ENCODE data around the gene DOCK2. TPM values are rescaled to one million over a fixed set of nuclear protein-coding genes. Genes with fewer than 3 reads are reported as not detected.

DOCK2 gene
- total RNA-seq, 5 donors from 2014 or later (not counting 1 experiment from before 2014, with no cell fraction given): 168 to 303 (median 197) TPM

GRCh38 chr5:169910393-169910792 lies 273.3 kb downstream of the DOCK2 start:
- WGBS (ENCODE audit: insufficient coverage): 100% methylated on average over 3 of the region's 5 CpGs
- ATAC-seq (replicated peaks in 1 of 4): no peak
- ChIA-PET CTCF (no interaction called here), POLR2A (no interaction called here)
- no peaks in the 10 kb centered on the region for H3K4me1 ChIP-seq (ENCODE audit: control insufficient read depth in 1 of 2, extremely low read depth in 1 of 2, insufficient read depth in 2 of 2, low read length in 2 of 2)
- Mint-ChIP-seq H3K27me3 (no peaks in the 10 kb centered on the region), H3K9me3 (no peaks in the 10 kb centered on the region), H3K4me3 (no peak overlapping the region), H3K36me3 (peaks cover 49% of the 10 kb centered on the region), H3K27ac (no peak overlapping the region), H3K4me1 (peaks cover 0 to 9% (median 3%) of the 10 kb centered on the region in 3 donors)
- H3K4me3 ChIP-seq (ENCODE audit: control insufficient read depth in 1 of 2, extremely low read depth in 1 of 2, low read length in 1 of 2): no peak overlapping the region
- no peak for DNase-seq
- H3K36me3 ChIP-seq (ENCODE audit: control insufficient read depth in 2 of 2, extremely low read depth in 1 of 2, insufficient read depth in 1 of 2, low read length in 1 of 2): peaks cover 3 to 7% of the 10 kb centered on the region in 2 donors
- no peaks in the 10 kb centered on the region for H3K27me3 ChIP-seq (replicated peaks in 1 of 2; ENCODE audit: control insufficient read depth in 2 of 2, extremely low read depth in 1 of 2, insufficient read depth in 2 of 2, low read length in 1 of 2)
- H3K27ac ChIP-seq (ENCODE audit: low read length): no peak overlapping the region
- H3K9me3 ChIP-seq: no peaks in the 10 kb centered on the region

DNA sequence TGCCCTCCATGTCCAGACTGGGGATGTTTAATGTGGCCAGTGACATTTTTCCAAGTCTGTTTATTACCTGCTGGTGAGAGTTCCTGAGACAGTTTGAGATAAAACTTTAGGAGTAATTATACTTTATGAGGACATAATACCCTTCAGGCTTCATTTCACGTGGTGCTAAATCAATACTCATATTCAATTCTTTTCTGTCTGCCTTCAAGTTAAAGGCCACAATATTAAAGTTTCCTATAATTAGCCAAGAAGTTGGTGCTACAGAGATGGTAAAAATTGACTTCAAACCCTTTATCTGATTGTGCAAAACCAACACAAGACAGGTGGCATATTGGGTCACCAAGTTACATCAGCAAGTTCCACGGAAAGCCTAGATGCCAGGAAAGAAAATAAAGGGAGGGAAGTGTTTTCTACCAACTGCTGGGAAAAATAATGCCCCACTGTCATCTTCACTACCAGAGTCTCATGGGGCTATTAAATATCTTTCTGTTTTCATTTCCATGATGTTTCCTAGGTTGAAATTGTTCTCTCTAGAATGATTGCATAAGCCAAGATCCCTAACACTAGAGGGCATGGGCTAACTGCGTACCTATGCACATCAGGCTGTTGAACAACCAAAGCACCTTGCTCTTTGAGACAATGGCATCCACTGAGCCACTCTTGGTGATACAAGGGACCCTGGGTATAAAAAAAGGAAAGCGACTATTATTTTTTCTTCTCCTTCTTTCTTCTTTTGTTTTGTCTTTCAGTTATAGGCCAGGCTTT lies 274.6 kb downstream of the DOCK2 start:
- Histone ChIP-seq H3K4me3 (ENCODE audit: control insufficient read depth in 1 of 2, extremely low read depth in 1 of 2, low read length in 1 of 2) (no peak overlapping the region), H3K27me3 (replicated peaks in 1 of 2; ENCODE audit: control insufficient read depth in 2 of 2, extremely low read depth in 1 of 2, insufficient read depth in 2 of 2, low read length in 1 of 2) (no peaks in the 10 kb centered on the region), H3K27ac (ENCODE audit: low read length) (no peak overlapping the region), H3K36me3 (ENCODE audit: control insufficient read depth in 2 of 2, extremely low read depth in 1 of 2, insufficient read depth in 1 of 2, low read length in 1 of 2) (peaks cover 3 to 7% of the 10 kb centered on the region in 2 donors), H3K9me3 (no peaks in the 10 kb centered on the region), H3K4me1 (ENCODE audit: control insufficient read depth in 1 of 2, extremely low read depth in 1 of 2, insufficient read depth in 2 of 2, low read length in 2 of 2) (no peaks in the 10 kb centered on the region)
- peaks cover 0 to 7% (median 3%) of the 10 kb centered on the region in 3 donors for H3K4me1 Mint-ChIP-seq
- no peak overlapping the region for H3K27ac Mint-ChIP-seq
- peaks cover 59% of the 10 kb centered on the region for H3K36me3 Mint-ChIP-seq
- H3K27me3 Mint-ChIP-seq: no peaks in the 10 kb centered on the region
- no peak overlapping the region for H3K4me3 Mint-ChIP-seq
- no CpG with 5 or more reads among the region's 4 CpGs for WGBS (ENCODE audit: insufficient coverage)
- no peaks in the 10 kb centered on the region for H3K9me3 Mint-ChIP-seq
- DNase-seq (no peak), ATAC-seq (replicated peaks in 1 of 4) (no peak)
- CTCF ChIA-PET: no interaction called here
- POLR2A ChIA-PET: no interaction called here

DNA sequence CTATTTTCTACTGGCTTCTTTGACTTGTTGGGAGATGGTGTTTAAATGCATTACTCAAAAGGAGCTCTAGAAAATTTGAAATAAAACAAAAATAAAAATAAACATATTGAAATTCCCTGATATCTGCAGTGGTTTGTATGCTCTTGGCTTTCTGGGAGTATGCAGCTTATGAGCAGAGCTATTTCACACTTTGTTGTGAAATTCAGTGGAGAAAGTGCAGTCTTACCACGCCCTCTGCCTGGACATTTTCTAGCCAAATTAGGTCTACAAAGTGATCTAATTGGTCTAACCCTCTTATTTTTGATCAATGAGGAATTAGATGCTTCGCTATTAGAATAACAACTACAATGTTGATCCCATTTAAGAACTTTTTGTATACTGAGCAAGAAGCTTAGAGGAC lies 276.4 kb downstream of the DOCK2 start:
- Mint-ChIP-seq H3K36me3 (peaks cover 62% of the 10 kb centered on the region), H3K4me1 (peaks cover 0 to 7% (median 7%) of the 10 kb centered on the region in 3 donors)
- ATAC-seq (replicated peaks in 1 of 4): no peak

DNA sequence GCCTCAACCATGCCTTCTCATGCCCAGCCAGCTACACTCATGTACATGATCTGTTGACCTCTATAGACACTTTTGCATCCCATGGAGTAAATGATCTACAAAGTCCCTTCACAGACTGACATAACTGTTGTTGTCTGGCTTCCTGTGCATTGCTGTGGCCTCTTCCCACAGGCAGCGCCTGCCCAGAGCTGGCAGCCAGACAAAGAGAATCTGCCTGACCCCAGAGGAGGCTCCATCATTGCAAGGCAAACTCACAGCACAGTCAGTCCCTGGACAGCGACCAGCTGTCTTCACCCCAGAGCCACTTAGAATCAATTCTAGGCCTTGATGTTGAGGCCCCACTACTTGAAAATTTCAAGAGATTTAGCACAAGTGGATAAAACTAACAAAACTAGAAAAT lies 277.7 kb downstream of the DOCK2 start:
- Mint-ChIP-seq H3K4me1 (peaks cover 4 to 13% (median 8%) of the 10 kb centered on the region in 3 donors), H3K9me3 (no peaks in the 10 kb centered on the region), H3K27ac (peak overlapping the region in 1 of 2 donors; percentile 11), H3K4me3 (no peak overlapping the region), H3K36me3 (peaks cover 68% of the 10 kb centered on the region), H3K27me3 (no peaks in the 10 kb centered on the region)
- no peak for ATAC-seq (replicated peaks in 1 of 4)
- Histone ChIP-seq H3K4me3 (ENCODE audit: control insufficient read depth in 1 of 2, extremely low read depth in 1 of 2, low read length in 1 of 2) (no peak overlapping the region), H3K27me3 (replicated peaks in 1 of 2; ENCODE audit: control insufficient read depth in 2 of 2, extremely low read depth in 1 of 2, insufficient read depth in 2 of 2, low read length in 1 of 2) (no peaks in the 10 kb centered on the region), H3K36me3 (ENCODE audit: control insufficient read depth in 2 of 2, extremely low read depth in 1 of 2, insufficient read depth in 1 of 2, low read length in 1 of 2) (peaks cover 3 to 10% of the 10 kb centered on the region in 2 donors), H3K4me1 (ENCODE audit: control insufficient read depth in 1 of 2, extremely low read depth in 1 of 2, insufficient read depth in 2 of 2, low read length in 2 of 2) (no peaks in the 10 kb centered on the region), H3K27ac (ENCODE audit: low read length) (no peak overlapping the region), H3K9me3 (no peaks in the 10 kb centered on the region)
- ChIA-PET POLR2A (no interaction called here), CTCF (no interaction called here)
- DNase-seq: no peak
- 100% methylated on average over 2 of the region's 2 CpGs for WGBS (ENCODE audit: insufficient coverage)

More for the DNA sequence above, 276.4 kb downstream of the DOCK2 start:
- Histone ChIP-seq H3K27me3 (replicated peaks in 1 of 2; ENCODE audit: control insufficient read depth in 2 of 2, extremely low read depth in 1 of 2, insufficient read depth in 2 of 2, low read length in 1 of 2) (no peaks in the 10 kb centered on the region), H3K9me3 (no peaks in the 10 kb centered on the region), H3K4me3 (ENCODE audit: control insufficient read depth in 1 of 2, extremely low read depth in 1 of 2, low read length in 1 of 2) (no peak overlapping the region), H3K36me3 (ENCODE audit: control insufficient read depth in 2 of 2, extremely low read depth in 1 of 2, insufficient read depth in 1 of 2, low read length in 1 of 2) (peaks cover 3 to 10% of the 10 kb centered on the region in 2 donors), H3K4me1 (ENCODE audit: control insufficient read depth in 1 of 2, extremely low read depth in 1 of 2, insufficient read depth in 2 of 2, low read length in 2 of 2) (no peaks in the 10 kb centered on the region), H3K27ac (ENCODE audit: low read length) (no peak overlapping the region)
- ChIA-PET CTCF (interaction anchor here in 1 of 2 donors (1.0 kb wide), 1 partner anchor 9 kb away, joined by 3 read pairs; no protein-coding TSS in a partner anchor), POLR2A (no interaction called here)
- no peaks in the 10 kb centered on the region for H3K27me3 Mint-ChIP-seq
- no peaks in the 10 kb centered on the region for H3K9me3 Mint-ChIP-seq
- no peak overlapping the region for H3K4me3 Mint-ChIP-seq
- no peak for DNase-seq
- WGBS (ENCODE audit: insufficient coverage): no CpG with 5 or more reads among the region's 2 CpGs
- H3K27ac Mint-ChIP-seq: no peak overlapping the region

DNA sequence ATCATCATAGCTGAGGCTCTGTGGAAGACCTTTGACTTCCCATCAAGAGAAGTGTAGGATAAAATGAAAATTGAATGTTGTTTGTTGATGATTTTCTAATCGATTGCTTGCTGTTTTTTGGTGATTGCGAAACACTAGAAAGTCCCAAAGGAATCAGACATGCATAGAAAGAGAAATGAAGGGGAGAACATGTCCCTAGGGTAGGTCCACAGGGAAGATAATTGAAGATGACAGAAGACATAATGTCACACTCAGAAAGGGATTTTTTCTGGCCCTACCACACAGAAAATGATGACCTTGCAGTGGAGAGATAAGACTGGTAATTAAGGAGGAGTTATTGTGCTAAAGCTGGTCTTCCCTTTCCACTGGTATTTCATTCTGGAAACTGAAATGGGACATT lies 280.4 kb downstream of the DOCK2 start:
- Mint-ChIP-seq H3K36me3 (peaks cover 62% of the 10 kb centered on the region), H3K27ac (no peak overlapping the region), H3K4me3 (no peak overlapping the region), H3K27me3 (no peaks in the 10 kb centered on the region), H3K4me1 (peaks cover 5 to 14% (median 7%) of the 10 kb centered on the region in 3 donors), H3K9me3 (no peaks in the 10 kb centered on the region)
- no CpG with 5 or more reads among the region's 2 CpGs for WGBS (ENCODE audit: insufficient coverage)
- no peaks in the 10 kb centered on the region for H3K9me3 ChIP-seq
- H3K4me3 ChIP-seq (ENCODE audit: control insufficient read depth in 1 of 2, extremely low read depth in 1 of 2, low read length in 1 of 2): no peak overlapping the region
- H3K36me3 ChIP-seq (ENCODE audit: control insufficient read depth in 2 of 2, extremely low read depth in 1 of 2, insufficient read depth in 1 of 2, low read length in 1 of 2): peaks cover 0 to 11% of the 10 kb centered on the region in 2 donors
- no peak overlapping the region for H3K27ac ChIP-seq (ENCODE audit: low read length)
- POLR2A ChIA-PET: no interaction called here
- no peak for DNase-seq
- no peaks in the 10 kb centered on the region for H3K4me1 ChIP-seq (ENCODE audit: control insufficient read depth in 1 of 2, extremely low read depth in 1 of 2, insufficient read depth in 2 of 2, low read length in 2 of 2)
- H3K27me3 ChIP-seq (replicated peaks in 1 of 2; ENCODE audit: control insufficient read depth in 2 of 2, extremely low read depth in 1 of 2, insufficient read depth in 2 of 2, low read length in 1 of 2): no peaks in the 10 kb centered on the region
- CTCF ChIA-PET: no interaction called here
- no peak for ATAC-seq (replicated peaks in 1 of 4)

- Histone ChIP-seq H3K9me3 (no peaks in the 10 kb centered on the region), H3K4me3 (ENCODE audit: control insufficient read depth in 1 of 2, extremely low read depth in 1 of 2, low read length in 1 of 2) (no peak overlapping the region), H3K4me1 (ENCODE audit: control insufficient read depth in 1 of 2, extremely low read depth in 1 of 2, insufficient read depth in 2 of 2, low read length in 2 of 2) (no peaks in the 10 kb centered on the region), H3K27me3 (replicated peaks in 1 of 2; ENCODE audit: control insufficient read depth in 2 of 2, extremely low read depth in 1 of 2, insufficient read depth in 2 of 2, low read length in 1 of 2) (no peaks in the 10 kb centered on the region), H3K36me3 (ENCODE audit: control insufficient read depth in 2 of 2, extremely low read depth in 1 of 2, insufficient read depth in 1 of 2, low read length in 1 of 2) (peaks cover 0 to 17% of the 10 kb centered on the region in 2 donors), H3K27ac (ENCODE audit: low read length) (no peak overlapping the region)
- H3K36me3 Mint-ChIP-seq: peaks cover 61% of the 10 kb centered on the region
- H3K4me3 Mint-ChIP-seq: no peak overlapping the region
- ChIA-PET POLR2A (no interaction called here), CTCF (no interaction called here)
- no peaks in the 10 kb centered on the region for H3K9me3 Mint-ChIP-seq
- no CpG with 5 or more reads among the region's 2 CpGs for WGBS (ENCODE audit: insufficient coverage)
- no peaks in the 10 kb centered on the region for H3K27me3 Mint-ChIP-seq
- H3K4me1 Mint-ChIP-seq: peaks cover 5 to 14% (median 7%) of the 10 kb centered on the region in 3 donors
- no peak overlapping the region for H3K27ac Mint-ChIP-seq
- ATAC-seq (replicated peaks in 1 of 4) (no peak), DNase-seq (no peak)
These were observed 281.2 kb downstream of the DOCK2 start for GRCh38 chr5:169918228-169918627.
